22Rv1 (cell line): Measurements from ENCODE around the gene GPR27.

Experiments used
- CTCF ChIP-seq: fragments of 450-650 bp; IDR thresholded peaks from 2 replicates; pipeline ENCODE4 v1.5.1; 2017; ENCODE audit warnings: mild to moderate bottlenecking
- ZFX ChIP-seq: fragments of 450-650 bp; IDR thresholded peaks from 2 replicates; pipeline ENCODE4 v1.6.1; 2017; ENCODE audit warnings: antibody characterized with exemption, borderline replicate concordance

- TF ChIP-seq CTCF (no peak), ZFX (no peak)
Observed at GRCh38 chr3:71714595-71714994, 39.1 kb upstream of the GPR27 start.
